ENCODE data around the gene BFSP1. TPM values are rescaled to one million over a fixed set of nuclear protein-coding genes. Genes with fewer than 3 reads are reported as not detected.

Gene BFSP1
- total RNA-seq, 1 experiment from 2014 or later: 9.7 TPM

DNA sequence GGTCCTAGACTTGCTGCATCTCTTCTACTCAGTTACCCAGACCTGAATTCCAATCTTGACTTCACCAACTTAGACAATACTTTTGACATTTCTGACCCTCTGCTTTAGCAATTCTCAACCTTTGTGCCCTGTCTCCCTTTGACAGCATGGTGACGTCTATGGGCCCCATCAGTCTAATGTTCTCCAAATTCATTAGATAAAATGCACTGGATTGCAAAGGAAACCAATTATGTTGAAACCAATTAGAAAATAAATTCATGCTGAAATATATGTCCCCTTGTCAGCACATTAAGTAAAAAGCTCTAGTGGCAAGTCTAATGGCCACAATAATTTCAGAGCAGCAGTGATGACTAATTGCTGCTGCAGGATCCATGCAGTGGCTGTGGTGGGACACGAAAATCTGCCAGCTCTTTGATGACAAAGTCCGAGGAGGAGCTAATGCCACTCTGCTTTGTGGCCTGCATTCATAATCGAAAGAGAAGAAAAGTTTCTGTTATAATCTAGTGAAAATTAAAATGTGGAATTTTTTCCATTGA lies 64.0 kb downstream of the BFSP1 start:
- DNase-seq (ENCODE audit: low spot score): no peak

DNA sequence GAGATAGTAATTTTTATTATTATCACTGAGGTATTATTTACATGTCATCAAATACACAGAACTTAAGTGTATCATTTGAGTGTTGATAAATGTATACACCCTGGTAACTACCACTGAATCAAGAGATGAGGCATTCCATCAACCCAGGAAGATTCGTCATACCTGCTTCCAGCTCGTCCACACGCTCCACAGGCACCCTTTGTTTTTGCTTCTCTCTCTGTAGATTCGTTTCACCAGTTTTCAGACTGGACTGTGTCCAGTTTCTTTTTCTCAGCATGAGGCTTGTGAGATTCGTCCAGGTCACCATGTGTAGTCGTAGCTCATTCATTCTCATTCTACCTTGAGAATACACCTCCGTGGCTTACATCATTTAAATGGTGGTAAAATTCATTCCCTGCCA lies 64.5 kb downstream of the BFSP1 start:
- no peak for DNase-seq (ENCODE audit: low spot score)

DNA sequence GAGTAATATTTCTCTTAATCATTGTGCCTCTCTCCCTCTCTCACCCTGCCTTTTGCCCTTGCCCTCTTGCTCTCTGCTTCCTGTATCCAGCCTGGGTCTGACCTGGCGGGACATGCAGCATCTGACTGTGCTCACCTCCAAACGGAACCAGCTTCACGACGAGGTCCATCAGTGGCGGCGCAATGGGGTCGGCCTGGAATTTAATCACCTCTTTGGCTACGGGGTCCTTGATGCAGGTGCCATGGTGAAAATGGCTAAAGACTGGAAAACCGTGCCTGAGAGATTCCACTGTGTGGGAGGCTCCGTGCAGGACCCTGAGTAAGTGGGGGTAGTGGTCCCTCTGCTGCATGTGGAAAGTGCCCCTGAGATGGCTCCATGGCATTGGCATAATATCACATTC lies 65.9 kb downstream of the BFSP1 start:
- DNase-seq (ENCODE audit: low spot score): no peak

DNA sequence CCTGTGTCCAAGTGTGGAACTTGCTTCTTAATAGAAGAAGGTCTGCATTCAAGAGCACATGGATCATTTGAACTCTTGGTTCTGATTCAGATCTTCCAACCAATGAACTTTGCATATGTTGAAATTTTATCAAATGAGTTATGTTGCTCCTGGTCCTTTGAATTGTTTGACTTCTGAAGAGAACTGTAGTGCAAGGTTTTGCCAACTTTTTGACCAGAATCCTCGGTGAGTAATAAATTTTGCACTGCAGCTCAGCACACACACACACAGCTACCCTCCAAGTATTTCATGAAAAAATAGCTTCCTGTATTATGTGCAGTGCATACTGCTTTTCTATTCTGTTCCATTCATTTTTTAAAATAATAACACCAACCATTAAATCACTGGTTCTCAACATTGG lies 67.5 kb downstream of the BFSP1 start:
- no peak for DNase-seq (ENCODE audit: low spot score)

DNA sequence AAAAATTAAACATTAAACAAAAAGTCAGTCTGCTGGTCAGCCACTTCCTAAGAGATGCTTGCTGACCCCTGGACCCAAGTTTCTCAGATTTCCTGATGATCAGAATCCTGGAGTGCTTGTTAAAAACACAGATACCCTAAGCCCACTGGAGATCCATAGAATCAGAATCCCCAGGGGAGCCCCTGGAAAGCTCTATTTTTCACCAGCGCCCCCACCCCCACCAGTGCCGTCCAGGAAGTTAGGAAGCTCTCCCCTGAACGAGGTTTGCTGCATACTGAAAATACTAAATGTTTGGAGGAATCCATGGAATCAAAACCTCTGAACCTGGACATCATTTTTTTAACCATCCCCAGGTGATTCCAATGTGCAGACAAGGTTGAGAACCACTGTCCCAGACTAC lies 69.2 kb downstream of the BFSP1 start:
- no peak for DNase-seq (ENCODE audit: low spot score)

DNA sequence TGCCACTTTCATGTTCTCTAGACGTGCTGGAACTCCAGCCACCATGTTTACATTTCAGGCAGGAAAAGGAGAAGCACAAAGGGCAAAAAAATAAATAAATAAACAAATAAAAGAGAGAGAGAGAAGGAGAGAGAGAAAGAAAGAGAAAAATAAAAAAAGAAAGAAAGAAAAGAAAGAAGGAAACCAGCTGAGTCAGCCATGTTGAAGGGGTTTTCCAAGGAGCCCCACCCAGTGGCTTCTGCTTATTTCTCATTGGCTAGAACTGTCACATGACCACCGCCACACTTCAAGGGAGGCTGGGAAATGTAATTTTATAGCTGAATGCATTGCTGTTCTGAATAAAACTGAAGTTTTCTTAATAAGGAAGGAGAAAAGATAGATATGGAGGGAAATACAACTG lies 71.1 kb downstream of the BFSP1 start:
- DNase-seq (ENCODE audit: low spot score): peak; percentile 39

DNA sequence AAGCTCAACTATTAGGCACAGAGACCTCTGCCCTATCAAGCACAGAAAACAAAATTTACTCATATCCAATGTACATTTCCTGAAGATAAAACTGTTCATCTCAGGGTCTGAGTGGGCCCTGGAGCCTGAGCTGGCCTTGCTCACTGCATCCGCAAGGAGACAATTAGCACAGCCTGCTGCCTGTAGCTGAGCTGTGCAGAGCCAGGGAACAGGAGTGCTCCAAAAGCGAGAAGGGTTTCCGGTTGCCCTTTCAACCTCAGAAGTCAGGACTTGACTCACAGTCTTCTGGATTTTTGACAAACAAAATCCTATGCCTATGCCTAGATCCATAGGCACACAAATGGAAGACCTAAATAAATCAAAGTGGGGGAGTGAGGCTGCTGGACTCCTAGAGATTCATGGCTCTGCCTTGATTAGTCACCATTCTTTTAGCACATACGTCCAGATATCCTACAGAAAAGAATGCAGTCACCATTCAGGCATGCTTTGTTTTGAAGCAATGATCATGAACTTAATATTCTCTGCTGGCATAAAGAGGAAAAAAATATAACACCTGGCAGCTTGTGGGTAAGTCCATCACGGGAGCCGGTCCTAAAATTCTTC lies 73.5 kb downstream of the BFSP1 start:
- DNase-seq (ENCODE audit: low spot score): peak; percentile 13

DNA sequence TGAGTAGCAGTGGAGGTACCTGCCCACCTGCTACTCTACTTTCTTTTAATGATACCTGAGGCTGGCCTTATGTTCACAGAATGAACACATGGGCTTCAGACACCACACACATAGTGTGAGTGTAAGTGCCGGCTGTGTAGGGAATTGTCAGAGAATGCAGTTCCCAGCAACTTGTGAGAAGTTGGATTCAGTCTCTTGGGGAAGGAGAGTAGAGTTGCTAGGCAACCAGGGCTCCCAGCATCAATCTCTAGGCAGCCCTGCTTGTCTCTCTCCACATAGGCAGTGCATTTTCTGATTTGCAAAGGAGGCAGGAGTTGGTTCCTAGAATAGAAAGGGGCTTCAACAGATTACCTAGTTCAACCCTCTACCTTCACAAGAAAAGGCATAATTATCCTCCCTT lies 74.1 kb downstream of the BFSP1 start:
- no peak for DNase-seq (ENCODE audit: low spot score)

DNA sequence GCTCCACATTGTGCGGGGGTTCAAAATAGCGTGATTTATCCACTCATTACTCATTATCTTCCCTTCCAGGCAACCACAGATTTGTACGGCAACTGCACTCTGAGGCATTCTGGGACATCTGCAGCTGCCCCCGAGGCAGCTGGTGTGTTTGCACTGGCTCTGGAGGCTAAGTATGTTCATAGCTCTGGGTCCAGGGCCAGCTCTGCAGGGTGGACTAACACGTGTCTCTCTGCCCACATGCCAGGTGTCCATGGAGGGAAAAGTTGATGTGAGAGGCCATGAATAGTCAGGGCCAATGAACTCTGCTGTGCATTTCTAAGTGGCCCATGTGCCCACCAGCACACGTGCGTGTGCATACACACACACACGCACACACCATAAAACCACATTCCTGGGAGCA lies 74.9 kb downstream of the BFSP1 start:
- no peak for DNase-seq (ENCODE audit: low spot score)

DNA sequence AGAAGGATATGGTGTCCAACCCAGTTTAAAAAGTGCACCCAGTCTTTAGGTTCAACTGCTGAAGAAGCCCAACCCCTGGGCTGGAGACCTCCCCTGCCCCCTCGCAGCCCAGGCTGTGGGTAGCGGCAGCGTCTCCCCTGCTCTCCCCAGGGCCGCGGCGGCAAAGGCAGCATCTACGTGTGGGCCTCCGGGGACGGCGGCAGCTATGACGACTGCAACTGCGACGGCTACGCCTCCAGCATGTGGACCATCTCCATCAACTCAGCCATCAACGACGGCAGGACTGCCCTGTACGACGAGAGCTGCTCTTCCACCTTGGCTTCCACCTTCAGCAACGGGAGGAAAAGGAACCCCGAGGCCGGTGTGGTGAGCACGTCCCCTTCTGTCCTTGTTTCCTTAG lies 77.6 kb downstream of the BFSP1 start:
- DNase-seq (ENCODE audit: low spot score): no peak

DNA sequence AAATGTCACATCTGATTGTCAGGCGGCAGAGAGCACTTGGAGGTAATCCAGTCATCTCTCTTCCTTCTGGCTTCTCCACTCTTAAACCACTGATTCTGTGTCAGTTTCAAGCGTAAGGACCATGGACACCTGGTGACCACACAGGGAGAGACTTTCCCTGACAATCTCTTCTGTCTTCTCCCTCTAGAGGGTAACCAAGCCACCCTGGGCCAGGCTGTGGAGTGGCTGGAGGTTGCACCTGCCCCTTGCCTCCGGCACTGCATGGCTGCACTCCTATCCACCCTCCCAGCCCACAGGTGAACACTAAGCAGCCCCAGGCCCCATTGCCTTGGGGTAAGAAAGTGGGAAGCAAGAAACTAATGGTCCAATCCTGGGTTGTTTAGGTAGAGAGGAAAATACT lies 78.7 kb downstream of the BFSP1 start:
- no peak for DNase-seq (ENCODE audit: low spot score)

DNA sequence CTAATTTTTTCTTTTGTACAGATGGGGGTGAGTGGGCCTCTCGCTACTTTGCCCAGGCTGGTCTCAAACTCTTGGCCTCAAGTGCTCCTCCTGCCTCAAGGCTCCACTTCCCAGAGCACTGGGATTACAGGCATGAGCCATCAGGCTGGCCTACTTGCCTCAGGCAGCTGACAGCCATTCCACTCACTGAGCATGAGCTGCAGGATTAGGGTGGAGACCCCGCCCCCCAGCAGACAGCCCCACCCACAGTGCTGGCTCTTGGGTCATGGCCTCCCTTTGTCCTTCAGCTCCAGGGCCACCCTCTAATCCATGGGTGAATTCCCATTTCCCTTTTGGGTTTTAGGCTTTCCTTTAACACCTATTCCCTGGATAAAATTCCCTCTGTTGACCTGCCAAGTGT lies 82.1 kb downstream of the BFSP1 start:
- DNase-seq (ENCODE audit: low spot score): no peak

DNA sequence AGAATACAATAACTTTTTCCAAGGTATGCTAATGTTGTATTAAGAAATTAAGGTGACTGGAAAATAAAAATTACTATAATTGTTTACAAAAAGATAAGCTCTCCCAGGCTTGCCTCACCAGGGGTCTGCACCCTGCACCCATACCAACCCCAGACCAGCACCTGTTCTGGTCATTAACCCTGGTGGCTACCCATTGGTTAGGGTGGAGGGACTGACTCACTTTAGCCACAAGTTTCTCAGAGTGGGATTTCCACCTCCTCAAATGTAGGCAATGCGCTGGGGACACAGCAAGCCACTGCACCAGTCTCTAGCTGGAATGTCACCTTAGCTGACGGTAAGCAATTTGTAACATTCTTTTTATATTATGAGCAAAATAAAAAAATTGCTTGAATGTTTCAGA lies 83.1 kb downstream of the BFSP1 start:
- DNase-seq (ENCODE audit: low spot score): no peak

DNA sequence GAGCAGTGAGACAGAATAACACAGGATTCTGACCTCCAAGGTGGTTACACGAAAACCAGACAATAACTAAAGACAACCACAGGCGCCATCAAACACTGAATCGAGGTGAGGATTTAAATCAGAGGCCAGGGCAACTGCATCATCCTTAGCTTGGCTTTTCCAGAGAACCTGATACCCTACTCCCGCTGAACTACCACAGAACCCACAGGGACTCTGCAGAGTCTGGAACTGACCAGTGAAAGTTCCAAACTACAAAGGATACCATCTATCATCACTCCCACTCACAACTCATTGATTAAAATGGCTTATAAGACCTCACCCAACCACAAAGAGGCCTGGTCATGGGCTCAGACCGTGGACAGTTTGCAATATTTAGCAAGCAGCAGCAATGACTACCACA lies 85.0 kb downstream of the BFSP1 start:
- DNase-seq (ENCODE audit: low spot score): no peak

DNA sequence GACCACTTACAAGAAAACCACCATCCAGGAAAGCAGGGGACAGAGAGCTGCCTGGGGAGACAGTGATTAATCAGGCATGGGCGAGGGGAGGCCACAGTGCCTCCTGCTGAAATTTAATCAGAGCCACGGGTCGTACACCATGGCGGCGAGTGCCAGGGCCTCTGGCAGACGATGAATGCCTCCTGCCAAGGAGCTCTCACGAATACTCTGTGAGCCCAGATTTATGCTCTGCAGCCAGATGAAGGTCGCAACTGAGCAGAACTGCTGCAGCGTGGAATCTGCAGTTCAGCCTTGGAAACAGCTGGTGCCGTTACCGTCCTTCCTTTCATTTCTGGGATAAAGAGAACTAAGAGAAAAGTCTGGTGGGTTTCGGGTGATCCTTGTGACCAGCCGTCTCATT lies 85.6 kb downstream of the BFSP1 start:
- DNase-seq (ENCODE audit: low spot score): no peak

DNA sequence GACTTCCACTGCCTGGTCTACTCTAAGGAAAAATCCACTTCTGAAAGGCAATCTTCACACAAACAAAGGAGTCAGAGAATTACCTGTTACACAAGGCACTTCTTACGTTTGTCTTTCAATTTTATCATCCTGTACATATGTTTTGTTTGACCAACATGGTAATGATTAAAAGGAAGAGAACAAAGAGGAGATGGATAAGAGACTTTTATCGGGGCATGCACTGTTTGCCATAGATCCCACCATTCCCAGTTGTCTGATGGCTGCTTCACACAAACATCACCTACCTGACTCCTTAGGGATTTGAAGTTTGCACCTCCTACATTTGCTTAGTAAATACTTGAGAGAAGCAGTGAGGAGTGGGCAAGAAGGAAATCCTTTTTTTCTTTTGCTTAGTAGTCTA lies 87.1 kb downstream of the BFSP1 start:
- no peak for DNase-seq (ENCODE audit: low spot score)

Other genes with a start within 250 kb of the BFSP1 start
- 445 and 560 TPM in 2 replicates for gene DSTN, start 38.7 kb upstream of the BFSP1 start, total RNA-seq (2014; rRNA removed; shearing (Covaris generic))
- 104 and 136 TPM in 2 replicates for gene RRBP1, start 150.9 kb upstream of the BFSP1 start, total RNA-seq (2014; rRNA removed; shearing (Covaris generic))
- not detected in 2 replicates for gene BANF2, start 168.6 kb upstream of the BFSP1 start, total RNA-seq (2014; rRNA removed; shearing (Covaris generic))

Data from A172 (cell line).